ENCODE results near the gene NDUFA13. TPM values are rescaled to one million over a fixed set of nuclear protein-coding genes. Genes with fewer than 3 reads are reported as not detected.

Gene NDUFA13
- total RNA-seq, 1 donor from 2014 or later = 294 TPM

GRCh38 chr19:19475015-19475765, 40.8 kb upstream of the NDUFA13 start:
- Mint-ChIP-seq H3K4me3 (no peak overlapping the region), H3K9me3 (no peaks in the 10 kb centered on the region), H3K4me1 (peaks cover 67% of the 10 kb centered on the region), H3K36me3 (ENCODE audit: low read depth) (peaks cover 38% of the 10 kb centered on the region), H3K27ac (peak overlapping the region; percentile 64), H3K27me3 (no peaks in the 10 kb centered on the region)
- intact Hi-C loops (cut with micrococcal nuclease) = loop anchor here (2.0 kb wide), 1 partner anchor 14 kb away; no protein-coding TSS in a partner anchor
- no peak for TF ChIP-seq CTCF (IDR thresholded peaks at IDR 0.05)
- ATAC-seq (ENCODE audit: low read depth) (no peak), DNase-seq (no peak)
- CTCF ChIA-PET = interaction anchor here (0.6 to 1.0 kb wide), 2 partner anchors 16 to 367 kb away, joined by 3 read pairs; no protein-coding TSS in a partner anchor
- POLR2A ChIA-PET = no interaction called here

GRCh38 chr19:19475849-19476828, 39.9 kb upstream of the NDUFA13 start:
- Mint-ChIP-seq H3K4me1 (peaks cover 63% of the 10 kb centered on the region), H3K36me3 (ENCODE audit: low read depth) (peaks cover 46% of the 10 kb centered on the region), H3K9me3 (no peaks in the 10 kb centered on the region), H3K27me3 (no peaks in the 10 kb centered on the region), H3K27ac (peak overlapping the region; percentile 47), H3K4me3 (no peak overlapping the region)
- DNase-seq (no peak), ATAC-seq (ENCODE audit: low read depth) (no peak)
- ChIA-PET CTCF (interaction anchor here (1.0 to 1.4 kb wide), 3 partner anchors 15 to 110 kb away, joined by 3 read pairs; no protein-coding TSS in a partner anchor), POLR2A (no interaction called here)
- TF ChIP-seq CTCF (IDR thresholded peaks at IDR 0.05) = no peak
- intact Hi-C loops (cut with micrococcal nuclease) = loop anchor here (2.0 kb wide), 1 partner anchor 15 kb away; no protein-coding TSS in a partner anchor

GRCh38 chr19:19477705-19478383, 38.2 kb upstream of the NDUFA13 start:
- H3K4me3 Mint-ChIP-seq = no peak overlapping the region
- H3K27me3 Mint-ChIP-seq = no peaks in the 10 kb centered on the region
- ATAC-seq (ENCODE audit: low read depth) = no peak
- peaks cover 44% of the 10 kb centered on the region for H3K36me3 Mint-ChIP-seq (ENCODE audit: low read depth)
- intact Hi-C loops (cut with micrococcal nuclease) = no loop called here
- H3K9me3 Mint-ChIP-seq = no peaks in the 10 kb centered on the region
- TF ChIP-seq CTCF (IDR thresholded peaks at IDR 0.05) = no peak
- H3K27ac Mint-ChIP-seq = no peak overlapping the region
- POLR2A ChIA-PET = no interaction called here
- peaks cover 50% of the 10 kb centered on the region for H3K4me1 Mint-ChIP-seq
- CTCF ChIA-PET = interaction anchor here (1.4 kb wide), 1 partner anchor 112 kb away, joined by 3 read pairs; no protein-coding TSS in a partner anchor
- no peak for DNase-seq

- DNase-seq = no peak
- no peak for ATAC-seq (ENCODE audit: low read depth)
- Mint-ChIP-seq H3K27me3 (no peaks in the 10 kb centered on the region), H3K36me3 (ENCODE audit: low read depth) (peaks cover 42% of the 10 kb centered on the region), H3K4me3 (no peak overlapping the region), H3K9me3 (no peaks in the 10 kb centered on the region), H3K4me1 (peaks cover 48% of the 10 kb centered on the region), H3K27ac (peak overlapping the region; percentile 50)
- POLR2A ChIA-PET = no interaction called here
- CTCF ChIA-PET = no interaction called here
- intact Hi-C loops (cut with micrococcal nuclease) = no loop called here
- TF ChIP-seq CTCF (IDR thresholded peaks at IDR 0.05) = no peak
These were observed 35.3 kb upstream of the NDUFA13 start for GRCh38 chr19:19480688-19481087.

Measured in activated B cell treated with CpG ODN at 0.5 μM for 24 hours (primary cell).